Measurements from ENCODE around the gene EIF4E3.

The EIF4E3 gene

DNA sequence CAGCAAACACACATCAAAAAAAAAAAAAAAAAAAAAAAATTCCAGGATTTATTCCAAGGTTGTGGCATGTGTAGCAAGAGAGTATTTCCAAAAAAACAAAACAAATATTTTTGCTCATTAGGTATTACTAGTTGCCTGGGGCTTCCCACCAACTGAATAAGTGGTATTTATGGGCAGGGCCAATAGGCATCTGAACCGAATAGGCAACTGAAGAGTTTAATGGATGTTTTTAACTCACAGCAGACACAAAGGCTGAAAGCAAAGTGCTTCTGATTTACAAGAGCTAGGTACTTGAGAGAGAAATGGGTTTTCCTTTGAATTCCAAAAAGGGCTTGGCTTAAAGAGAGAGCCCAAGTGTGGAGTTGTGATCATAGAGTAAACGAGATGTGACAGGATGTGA, 21.4 kb downstream of the EIF4E3 start:
- no peaks in the 10 kb centered on the region for H3K27me3 ChIP-seq (ENCODE audit: insufficient read depth, poor library complexity, severe bottlenecking)
- no peak for DNase-seq (ENCODE audit: low read depth in 1 of 2, low spot score in 1 of 2)
- no peak overlapping the region for H3K27ac ChIP-seq (replicated peaks)
- no peak overlapping the region for H3K4me3 ChIP-seq (replicated peaks; ENCODE audit: insufficient read depth, low read length)
- TF ChIP-seq, protein P1, sequence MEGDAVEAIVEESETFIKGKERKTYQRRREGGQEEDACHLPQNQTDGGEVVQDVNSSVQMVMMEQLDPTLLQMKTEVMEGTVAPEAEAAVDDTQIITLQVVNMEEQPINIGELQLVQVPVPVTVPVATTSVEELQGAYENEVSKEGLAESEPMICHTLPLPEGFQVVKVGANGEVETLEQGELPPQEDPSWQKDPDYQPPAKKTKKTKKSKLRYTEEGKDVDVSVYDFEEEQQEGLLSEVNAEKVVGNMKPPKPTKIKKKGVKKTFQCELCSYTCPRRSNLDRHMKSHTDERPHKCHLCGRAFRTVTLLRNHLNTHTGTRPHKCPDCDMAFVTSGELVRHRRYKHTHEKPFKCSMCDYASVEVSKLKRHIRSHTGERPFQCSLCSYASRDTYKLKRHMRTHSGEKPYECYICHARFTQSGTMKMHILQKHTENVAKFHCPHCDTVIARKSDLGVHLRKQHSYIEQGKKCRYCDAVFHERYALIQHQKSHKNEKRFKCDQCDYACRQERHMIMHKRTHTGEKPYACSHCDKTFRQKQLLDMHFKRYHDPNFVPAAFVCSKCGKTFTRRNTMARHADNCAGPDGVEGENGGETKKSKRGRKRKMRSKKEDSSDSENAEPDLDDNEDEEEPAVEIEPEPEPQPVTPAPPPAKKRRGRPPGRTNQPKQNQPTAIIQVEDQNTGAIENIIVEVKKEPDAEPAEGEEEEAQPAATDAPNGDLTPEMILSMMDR (IDR thresholded peaks at IDR 0.05; ENCODE audit: insufficient read depth, low read length): no peak
- TF ChIP-seq, protein P2, sequence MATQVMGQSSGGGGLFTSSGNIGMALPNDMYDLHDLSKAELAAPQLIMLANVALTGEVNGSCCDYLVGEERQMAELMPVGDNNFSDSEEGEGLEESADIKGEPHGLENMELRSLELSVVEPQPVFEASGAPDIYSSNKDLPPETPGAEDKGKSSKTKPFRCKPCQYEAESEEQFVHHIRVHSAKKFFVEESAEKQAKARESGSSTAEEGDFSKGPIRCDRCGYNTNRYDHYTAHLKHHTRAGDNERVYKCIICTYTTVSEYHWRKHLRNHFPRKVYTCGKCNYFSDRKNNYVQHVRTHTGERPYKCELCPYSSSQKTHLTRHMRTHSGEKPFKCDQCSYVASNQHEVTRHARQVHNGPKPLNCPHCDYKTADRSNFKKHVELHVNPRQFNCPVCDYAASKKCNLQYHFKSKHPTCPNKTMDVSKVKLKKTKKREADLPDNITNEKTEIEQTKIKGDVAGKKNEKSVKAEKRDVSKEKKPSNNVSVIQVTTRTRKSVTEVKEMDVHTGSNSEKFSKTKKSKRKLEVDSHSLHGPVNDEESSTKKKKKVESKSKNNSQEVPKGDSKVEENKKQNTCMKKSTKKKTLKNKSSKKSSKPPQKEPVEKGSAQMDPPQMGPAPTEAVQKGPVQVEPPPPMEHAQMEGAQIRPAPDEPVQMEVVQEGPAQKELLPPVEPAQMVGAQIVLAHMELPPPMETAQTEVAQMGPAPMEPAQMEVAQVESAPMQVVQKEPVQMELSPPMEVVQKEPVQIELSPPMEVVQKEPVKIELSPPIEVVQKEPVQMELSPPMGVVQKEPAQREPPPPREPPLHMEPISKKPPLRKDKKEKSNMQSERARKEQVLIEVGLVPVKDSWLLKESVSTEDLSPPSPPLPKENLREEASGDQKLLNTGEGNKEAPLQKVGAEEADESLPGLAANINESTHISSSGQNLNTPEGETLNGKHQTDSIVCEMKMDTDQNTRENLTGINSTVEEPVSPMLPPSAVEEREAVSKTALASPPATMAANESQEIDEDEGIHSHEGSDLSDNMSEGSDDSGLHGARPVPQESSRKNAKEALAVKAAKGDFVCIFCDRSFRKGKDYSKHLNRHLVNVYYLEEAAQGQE (IDR thresholded peaks at IDR 0.05; ENCODE audit: insufficient replicate concordance, low read depth): no peak
- no peak for TF ChIP-seq GABPA (IDR thresholded peaks at IDR 0.05; ENCODE audit: low read depth)
- TF ChIP-seq SPI1 (IDR thresholded peaks at IDR 0.05; ENCODE audit: borderline replicate concordance, low read depth): no peak
- TF ChIP-seq POLR2AphosphoS5 (IDR thresholded peaks at IDR 0.05; ENCODE audit: low read depth): no peak

DNA sequence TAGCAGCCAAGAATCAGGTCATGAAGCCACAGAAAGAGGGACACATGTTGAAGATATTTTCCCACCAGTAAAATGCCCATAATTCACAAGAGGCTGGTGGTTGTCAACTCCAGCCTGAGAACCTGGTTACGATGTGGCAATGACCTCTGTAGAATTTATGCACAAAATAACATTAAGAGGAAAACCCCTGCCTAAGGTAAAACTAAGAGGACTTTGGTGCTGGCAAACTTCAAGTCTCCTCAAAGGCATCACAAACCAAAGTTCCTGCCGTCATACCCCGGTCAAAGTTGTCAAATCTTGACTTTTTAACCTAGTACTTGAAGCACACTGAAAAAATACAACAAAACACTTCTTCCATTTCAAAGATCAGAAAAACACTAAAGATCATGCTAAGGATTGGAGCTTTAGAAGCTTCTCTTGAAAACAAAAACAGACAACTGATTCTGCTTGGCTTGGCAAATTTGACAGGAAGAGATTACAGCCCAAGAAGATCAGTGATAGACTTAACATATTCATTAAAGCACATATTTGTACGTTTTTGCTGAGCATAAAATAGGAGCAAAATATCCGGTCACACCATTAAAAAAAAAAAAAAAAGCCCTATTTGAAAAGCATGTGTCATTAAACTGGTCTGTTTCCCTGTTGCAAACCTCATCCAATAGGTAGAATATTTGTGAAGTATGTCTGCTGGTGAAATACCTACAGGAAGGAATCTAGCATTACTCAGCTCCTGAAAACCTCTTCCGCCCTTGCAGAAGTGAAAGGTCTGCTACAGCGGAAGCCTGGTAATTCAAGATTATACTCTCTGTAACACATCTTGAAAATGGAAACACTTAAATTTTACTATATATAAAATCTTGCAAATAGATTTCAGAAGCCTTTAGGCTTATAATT, 22.8 kb downstream of the EIF4E3 start:
- DNase-seq (ENCODE audit: low read depth in 1 of 2, low spot score in 1 of 2): peak in 1 of 2 experiments; percentile 31
- no peak overlapping the region for H3K27ac ChIP-seq (replicated peaks)
- H3K27me3 ChIP-seq (ENCODE audit: insufficient read depth, poor library complexity, severe bottlenecking): no peaks in the 10 kb centered on the region
- no peak for TF ChIP-seq SPI1 (IDR thresholded peaks at IDR 0.05; ENCODE audit: borderline replicate concordance, low read depth)
- TF ChIP-seq, protein P2 (IDR thresholded peaks at IDR 0.05; ENCODE audit: insufficient replicate concordance, low read depth): no peak
- no peak for TF ChIP-seq GABPA (IDR thresholded peaks at IDR 0.05; ENCODE audit: low read depth)
- no peak for TF ChIP-seq POLR2AphosphoS5 (IDR thresholded peaks at IDR 0.05; ENCODE audit: low read depth)
- TF ChIP-seq, protein P1 (IDR thresholded peaks at IDR 0.05; ENCODE audit: insufficient read depth, low read length): no peak
- no peak overlapping the region for H3K4me3 ChIP-seq (replicated peaks; ENCODE audit: insufficient read depth, low read length)

DNA sequence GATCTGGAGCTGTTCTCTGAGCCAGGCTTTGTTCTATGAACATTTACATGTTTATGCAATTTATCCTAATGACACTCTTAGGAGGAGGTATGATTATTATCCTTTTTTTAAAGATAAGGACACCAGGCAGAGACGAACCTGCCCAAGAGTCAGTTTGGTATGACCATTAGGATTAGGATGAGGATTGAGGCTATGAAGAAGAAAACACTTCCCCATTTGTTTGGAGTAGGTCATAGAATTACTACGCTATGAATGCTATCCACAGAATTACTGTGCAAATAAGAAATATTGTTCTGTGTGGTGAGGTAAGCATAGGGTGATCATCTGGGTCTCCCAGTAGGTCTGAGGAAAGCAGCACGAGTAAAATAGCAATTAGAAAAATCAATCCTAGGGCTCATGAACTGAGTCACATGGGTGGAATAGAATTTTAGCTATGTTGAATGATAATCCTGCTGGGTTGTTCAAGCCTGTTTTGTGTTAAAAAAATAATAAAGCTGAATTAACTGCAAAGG, 23.9 kb downstream of the EIF4E3 start:
- Histone ChIP-seq H3K4me3 (replicated peaks; ENCODE audit: insufficient read depth, low read length) (no peak overlapping the region), H3K27ac (replicated peaks) (no peak overlapping the region), H3K27me3 (ENCODE audit: insufficient read depth, poor library complexity, severe bottlenecking) (no peaks in the 10 kb centered on the region)
- TF ChIP-seq, protein P2 (IDR thresholded peaks at IDR 0.05; ENCODE audit: insufficient replicate concordance, low read depth): no peak
- TF ChIP-seq GABPA (IDR thresholded peaks at IDR 0.05; ENCODE audit: low read depth): no peak
- no peak; the same call in 1 of the 2 replicates for TF ChIP-seq SPI1 (IDR thresholded peaks at IDR 0.05; ENCODE audit: borderline replicate concordance, low read depth)
- no peak for TF ChIP-seq POLR2AphosphoS5 (IDR thresholded peaks at IDR 0.05; ENCODE audit: low read depth)
- TF ChIP-seq, protein P1 (IDR thresholded peaks at IDR 0.05; ENCODE audit: insufficient read depth, low read length): no peak
- DNase-seq (ENCODE audit: low read depth in 1 of 2, low spot score in 1 of 2): no peak
